SK-N-SH (cell line): ENCODE results near the gene PRDM11. TPM values are rescaled to one million over a fixed set of nuclear protein-coding genes. Genes with fewer than 3 reads are reported as not detected.

Experiments
- CHD2 ChIP-seq: fragments of 150-350 bp; IDR thresholded peaks from 2 replicates; pipeline ENCODE4 v1.6.1; 2018; ENCODE audit warnings: low read length; ENCODE audit not compliant: partially characterized antibody
- EZH2phosphoT487 ChIP-seq: fragments of 200-600 bp; sonication (generic); IDR thresholded peaks from 2 replicates; pipeline ENCODE4 v1.6.1; 2017; ENCODE audit warnings: low read depth, mixed run types, mild to moderate bottlenecking, antibody characterized with exemption, moderate library complexity, borderline replicate concordance
- FOSL2 ChIP-seq: IDR thresholded peaks from 2 replicates; pipeline ENCODE4 v1.4.0; 2012; ENCODE audit warnings: low read depth, mild to moderate bottlenecking, moderate library complexity, borderline replicate concordance
- FOXJ3 ChIP-seq: sonication (generic); formaldehyde crosslinking; IDR thresholded peaks from 2 replicates; pipeline ENCODE4 v1.5.1; 2020; ENCODE audit warnings: mild to moderate bottlenecking, missing genetic modification reagents
- FOXM1 ChIP-seq: IDR thresholded peaks from 2 replicates; pipeline ENCODE4 v1.4.0; 2012; ENCODE audit warnings: low read depth, mild to moderate bottlenecking
- GABPA ChIP-seq: IDR thresholded peaks from 2 replicates; pipeline ENCODE4 v1.4.0; 2012; ENCODE audit warnings: low read depth, mild to moderate bottlenecking
- GATA2 ChIP-seq: sonication (generic); formaldehyde crosslinking; IDR thresholded peaks from 2 replicates; pipeline ENCODE4 v1.5.0; 2020; ENCODE audit warnings: mild to moderate bottlenecking, missing genetic modification reagents
- JUND ChIP-seq: IDR thresholded peaks from 2 replicates; pipeline ENCODE4 v1.4.0; 2012
- MAX ChIP-seq: IDR thresholded peaks from 2 replicates; pipeline ENCODE4 v1.4.0; 2012; ENCODE audit warnings: low read depth
- MEF2A ChIP-seq: IDR thresholded peaks from 2 replicates; pipeline ENCODE4 v1.4.0; 2012; ENCODE audit warnings: low read depth, borderline replicate concordance
- MXI1 ChIP-seq: IDR thresholded peaks from 2 replicates; pipeline ENCODE4 v1.6.1; 2012; ENCODE audit warnings: mild to moderate bottlenecking, low read depth, low read length, improper control_type of control experiment
- NFIC ChIP-seq: IDR thresholded peaks from 2 replicates; pipeline ENCODE4 v1.4.0; 2012; ENCODE audit warnings: borderline replicate concordance
- NRF1 ChIP-seq: IDR thresholded peaks from 2 replicates; pipeline ENCODE4 v1.6.1; 2012; ENCODE audit warnings: low read depth, mild to moderate bottlenecking, low read length
- PBX3 ChIP-seq: IDR thresholded peaks from 2 replicates; pipeline ENCODE4; 2012
- POLR2AphosphoS5 ChIP-seq: IDR thresholded peaks from 2 replicates; pipeline ENCODE4 v1.6.1; 2012; ENCODE audit warnings: low read depth, low read length
- RAD21 ChIP-seq: IDR thresholded peaks from 2 replicates; pipeline ENCODE4 v1.6.1; 2012; ENCODE audit warnings: mild to moderate bottlenecking, low read length
- RCOR1 ChIP-seq: fragments of 150-350 bp; IDR thresholded peaks from 2 replicates; pipeline ENCODE4 v1.6.1; 2017; ENCODE audit warnings: antibody characterized with exemption, low read length
- REST ChIP-seq: IDR thresholded peaks from 2 replicates; pipeline ENCODE4 v1.6.1; 2012; ENCODE audit warnings: mild to moderate bottlenecking, low read depth, low read length, moderate library complexity
- RXRA ChIP-seq: IDR thresholded peaks from 2 replicates; pipeline ENCODE4 v1.4.0; 2012; ENCODE audit warnings: low read depth, mild to moderate bottlenecking, borderline replicate concordance
- TAF1 ChIP-seq: IDR thresholded peaks from 2 replicates; pipeline ENCODE4 v1.6.1; 2012; ENCODE audit warnings: low read depth, mild to moderate bottlenecking, low read length, moderate library complexity, borderline replicate concordance
- TCF12 ChIP-seq: IDR thresholded peaks from 2 replicates; pipeline ENCODE4 v1.4.0; 2012
- YY1 ChIP-seq: IDR thresholded peaks from 2 replicates; pipeline ENCODE4 v1.4.0; 2012; ENCODE audit warnings: low read depth, mild to moderate bottlenecking
- polyA plus RNA-seq, 3 experiments: library from polyadenylated mRNA; depleted of rRNA; stranded (reverse); fragments of >200 nt; gene quantifications; 2 replicates each; pipeline ENCODE4 v1.2.3, GENCODE V29; 2012
- TF ChIP-seq, protein P1 (sequence below): fragments of 200-600 bp; sonication (generic); IDR thresholded peaks from 2 replicates; pipeline ENCODE4 v1.6.1; 2017; ENCODE audit warnings: antibody characterized with exemption, mild to moderate bottlenecking, moderate library complexity
- TF ChIP-seq, protein P2 (sequence below): fragments of 150-350 bp; IDR thresholded peaks from 2 replicates; pipeline ENCODE4 v1.6.1; 2017; ENCODE audit warnings: antibody characterized with exemption, low read length, low read depth, borderline replicate concordance

The PRDM11 gene
- polyA plus RNA-seq, 1 of the 3 experiments (the other 2 are of a cell fraction): 4.5 TPM

GRCh38 chr11:45163956-45164575 lies 17.6 kb downstream of the PRDM11 start (continued):
- TF ChIP-seq REST (no peak), POLR2AphosphoS5 (no peak), TCF12 (peak; percentile 41; the same call in 1 of the 2 replicates), YY1 (no peak), CHD2 (no peak), MEF2A (no peak), EZH2phosphoT487 (no peak), FOSL2 (0 out of 2 replicates have a peak, but pooled peaks have one; percentile 17), FOXM1 (no peak), RXRA (no peak), FOXJ3 (CRISPR knock-in tag) (no peak), RAD21 (no peak), GABPA (no peak), NFIC (no peak; the same call in 1 of the 2 replicates), MXI1 (no peak), JUND (no peak), RCOR1 (no peak), GATA2 (CRISPR knock-in tag) (no peak), PBX3 (peak; percentile 17; the same call in 1 of the 2 replicates), MAX (no peak), TAF1 (no peak), NRF1 (no peak)
- TF ChIP-seq, protein P1, sequence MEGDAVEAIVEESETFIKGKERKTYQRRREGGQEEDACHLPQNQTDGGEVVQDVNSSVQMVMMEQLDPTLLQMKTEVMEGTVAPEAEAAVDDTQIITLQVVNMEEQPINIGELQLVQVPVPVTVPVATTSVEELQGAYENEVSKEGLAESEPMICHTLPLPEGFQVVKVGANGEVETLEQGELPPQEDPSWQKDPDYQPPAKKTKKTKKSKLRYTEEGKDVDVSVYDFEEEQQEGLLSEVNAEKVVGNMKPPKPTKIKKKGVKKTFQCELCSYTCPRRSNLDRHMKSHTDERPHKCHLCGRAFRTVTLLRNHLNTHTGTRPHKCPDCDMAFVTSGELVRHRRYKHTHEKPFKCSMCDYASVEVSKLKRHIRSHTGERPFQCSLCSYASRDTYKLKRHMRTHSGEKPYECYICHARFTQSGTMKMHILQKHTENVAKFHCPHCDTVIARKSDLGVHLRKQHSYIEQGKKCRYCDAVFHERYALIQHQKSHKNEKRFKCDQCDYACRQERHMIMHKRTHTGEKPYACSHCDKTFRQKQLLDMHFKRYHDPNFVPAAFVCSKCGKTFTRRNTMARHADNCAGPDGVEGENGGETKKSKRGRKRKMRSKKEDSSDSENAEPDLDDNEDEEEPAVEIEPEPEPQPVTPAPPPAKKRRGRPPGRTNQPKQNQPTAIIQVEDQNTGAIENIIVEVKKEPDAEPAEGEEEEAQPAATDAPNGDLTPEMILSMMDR: 0 out of 2 replicates have a peak, but pooled peaks have one; percentile 8
- TF ChIP-seq, protein P2, sequence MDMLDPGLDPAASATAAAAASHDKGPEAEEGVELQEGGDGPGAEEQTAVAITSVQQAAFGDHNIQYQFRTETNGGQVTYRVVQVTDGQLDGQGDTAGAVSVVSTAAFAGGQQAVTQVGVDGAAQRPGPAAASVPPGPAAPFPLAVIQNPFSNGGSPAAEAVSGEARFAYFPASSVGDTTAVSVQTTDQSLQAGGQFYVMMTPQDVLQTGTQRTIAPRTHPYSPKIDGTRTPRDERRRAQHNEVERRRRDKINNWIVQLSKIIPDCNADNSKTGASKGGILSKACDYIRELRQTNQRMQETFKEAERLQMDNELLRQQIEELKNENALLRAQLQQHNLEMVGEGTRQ: no peak
